Endodermal cell (in vitro differentiated cells): ENCODE results near the gene NCS1. TPM values are rescaled to one million over a fixed set of nuclear protein-coding genes. Genes with fewer than 3 reads are reported as not detected.
A peak's percentile ranks its signal among the peaks of the same experiment; 100 is the strongest.

ENCODE experiments used
- DNase-seq: peaks from one replicate; pipeline ENCODE4 v3.0.0-alpha.2; 2017
- H3K27ac ChIP-seq: 2 replicates; pipeline ENCODE4 v1.5.1; 2013; ENCODE audit warnings: mild to moderate bottlenecking, low read depth, low read length, moderate library complexity
- H3K27me3 ChIP-seq: 2 replicates; pipeline ENCODE4 v1.6.1; 2013; ENCODE audit warnings: mild to moderate bottlenecking, low read length, moderate library complexity; ENCODE audit not compliant: insufficient read depth, control insufficient read depth, poor library complexity, severe bottlenecking
- H3K36me3 ChIP-seq: 2 replicates; pipeline ENCODE4 v1.7.0; 2013; ENCODE audit warnings: mild to moderate bottlenecking, low read length, moderate library complexity; ENCODE audit not compliant: control insufficient read depth, insufficient read depth
- H3K4me1 ChIP-seq: one replicate; pipeline ENCODE4 v1.7.0; 2013; ENCODE audit warnings: low read length; ENCODE audit not compliant: control insufficient read depth, insufficient read depth
- H3K4me3 ChIP-seq: 2 replicates; pipeline ENCODE4 v1.5.1; 2013; ENCODE audit warnings: mild to moderate bottlenecking, low read length, moderate library complexity
- H3K9ac ChIP-seq: 2 replicates; pipeline ENCODE4 v1.6.1; 2013; ENCODE audit warnings: mild to moderate bottlenecking, low read length, moderate library complexity; ENCODE audit not compliant: poor library complexity, severe bottlenecking; ENCODE audit errors: extremely low read depth
- H3K9me3 ChIP-seq: 2 replicates; pipeline ENCODE4 v1.6.1; 2013; ENCODE audit warnings: mild to moderate bottlenecking, low read length, moderate library complexity; ENCODE audit not compliant: control insufficient read depth
- H3K27ac Mint-ChIP-seq: 2 replicates; pipeline ENCODE4 v1.8.0; 2020; ENCODE audit warnings: mixed read lengths
- H3K27me3 Mint-ChIP-seq: 2 replicates; pipeline ENCODE4 v1.8.0; 2021; ENCODE audit warnings: mild to moderate bottlenecking, mixed read lengths; ENCODE audit not compliant: insufficient read depth
- H3K36me3 Mint-ChIP-seq: 2 replicates; pipeline ENCODE4 v1.8.0; 2020; ENCODE audit warnings: low read depth, mixed read lengths
- H3K4me1 Mint-ChIP-seq: 2 replicates; pipeline ENCODE4 v1.8.0; 2020; ENCODE audit warnings: mixed read lengths
- H3K4me3 Mint-ChIP-seq: 2 replicates; pipeline ENCODE4 v1.8.0; 2020; ENCODE audit warnings: mild to moderate bottlenecking, moderate library complexity, mixed read lengths
- H3K9me3 Mint-ChIP-seq: 2 replicates; pipeline ENCODE4 v1.8.0; 2020; ENCODE audit warnings: mild to moderate bottlenecking, mixed read lengths
- WGBS, 2 experiments: methylation state at CpG; one replicate each; pipeline versions ENCODE4 v1.1.5 to v1.1.7; 2013; ENCODE audit warnings: missing lambda C conversion rate in 2 of 2, mixed read lengths in 1 of 2; ENCODE audit not compliant: insufficient coverage in 1 of 2, insufficient read length in 1 of 2; 5-methylcytosine and 5-hydroxymethylcytosine counted together
- total RNA-seq, 2 donors: library from RNA; stranded (reverse); fragmentation: NEBNext Ultra II Directional in 1 of 2; extraction: Animal tissue kit (Norgen Biotek cat#: 25700) in 1 of 2; gene quantifications; 2 replicates in 1 of 2; 3 replicates in 1 of 2; pipeline ENCODE4 v1.2.1, GENCODE V29; 2021
- TF ChIP-seq, protein P1 (sequence below): fragments of 200-600 bp; sonication (generic); conservative IDR thresholded peaks from 2 replicates; pipeline ENCODE4 v1.5.0; 2021; ENCODE audit warnings: antibody characterized with exemption, mild to moderate bottlenecking

The NCS1 gene
- total RNA-seq, 2 donors from 2014 or later, result 40.6 to 47.7 TPM

DNA sequence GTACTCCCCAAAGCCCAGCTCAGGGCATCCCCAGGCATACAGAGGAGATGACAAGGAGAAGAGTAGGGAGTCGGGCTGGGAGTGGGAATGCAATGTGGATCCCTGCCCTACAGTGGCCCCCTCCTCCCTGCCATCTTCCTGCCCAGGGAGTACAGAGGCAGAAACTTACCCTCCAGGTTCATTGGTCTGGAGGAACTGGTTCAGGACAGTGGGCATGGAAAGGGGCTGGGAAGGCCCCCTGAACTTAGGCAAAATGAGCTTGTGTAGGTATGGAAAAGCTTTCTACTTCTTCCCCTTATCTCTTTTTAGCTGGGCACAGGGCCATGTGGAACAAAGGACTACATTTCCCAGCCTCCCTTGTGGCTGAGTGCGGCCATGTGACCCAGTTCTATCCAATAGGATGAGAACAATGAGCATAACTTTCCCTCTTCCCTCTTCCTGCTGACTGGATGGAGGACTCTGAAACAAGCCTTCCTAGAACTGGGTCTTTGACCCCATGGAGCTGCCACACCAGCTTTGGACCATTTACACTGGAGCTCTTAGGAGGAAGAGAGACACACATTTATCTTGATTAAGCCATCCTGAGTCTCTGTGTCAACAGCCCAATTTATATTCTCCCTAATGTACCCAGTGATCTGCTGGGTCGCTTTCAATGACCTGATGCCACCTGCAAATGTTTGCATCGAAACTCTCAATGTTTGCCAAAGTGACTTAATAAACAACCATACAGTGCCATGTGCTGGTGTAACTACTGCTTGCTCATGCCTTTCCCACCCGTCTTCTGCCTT is 68.4 kb downstream of the NCS1 start:
- no peak overlapping the region for H3K4me3 Mint-ChIP-seq
- no peaks in the 10 kb centered on the region for H3K36me3 Mint-ChIP-seq
- no peak overlapping the region for H3K9ac ChIP-seq
- no peaks in the 10 kb centered on the region for H3K27me3 ChIP-seq
- no peak overlapping the region for H3K27ac ChIP-seq
- H3K9me3 Mint-ChIP-seq, result no peaks in the 10 kb centered on the region
- TF ChIP-seq, protein P1, sequence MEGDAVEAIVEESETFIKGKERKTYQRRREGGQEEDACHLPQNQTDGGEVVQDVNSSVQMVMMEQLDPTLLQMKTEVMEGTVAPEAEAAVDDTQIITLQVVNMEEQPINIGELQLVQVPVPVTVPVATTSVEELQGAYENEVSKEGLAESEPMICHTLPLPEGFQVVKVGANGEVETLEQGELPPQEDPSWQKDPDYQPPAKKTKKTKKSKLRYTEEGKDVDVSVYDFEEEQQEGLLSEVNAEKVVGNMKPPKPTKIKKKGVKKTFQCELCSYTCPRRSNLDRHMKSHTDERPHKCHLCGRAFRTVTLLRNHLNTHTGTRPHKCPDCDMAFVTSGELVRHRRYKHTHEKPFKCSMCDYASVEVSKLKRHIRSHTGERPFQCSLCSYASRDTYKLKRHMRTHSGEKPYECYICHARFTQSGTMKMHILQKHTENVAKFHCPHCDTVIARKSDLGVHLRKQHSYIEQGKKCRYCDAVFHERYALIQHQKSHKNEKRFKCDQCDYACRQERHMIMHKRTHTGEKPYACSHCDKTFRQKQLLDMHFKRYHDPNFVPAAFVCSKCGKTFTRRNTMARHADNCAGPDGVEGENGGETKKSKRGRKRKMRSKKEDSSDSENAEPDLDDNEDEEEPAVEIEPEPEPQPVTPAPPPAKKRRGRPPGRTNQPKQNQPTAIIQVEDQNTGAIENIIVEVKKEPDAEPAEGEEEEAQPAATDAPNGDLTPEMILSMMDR, result no peak
- H3K4me3 ChIP-seq, result no peak overlapping the region
- no peak overlapping the region for H3K27ac Mint-ChIP-seq
- peak; percentile 85 for DNase-seq
- H3K27me3 Mint-ChIP-seq, result peaks cover 7% of the 10 kb centered on the region
- H3K36me3 ChIP-seq, result no peaks in the 10 kb centered on the region
- WGBS, 2 experiments, result 77 to 80% methylated on average over 3 to 5 of the region's 5 CpGs
- H3K4me1 Mint-ChIP-seq, result peaks cover 17% of the 10 kb centered on the region
- H3K4me1 ChIP-seq, result no peaks in the 10 kb centered on the region
- H3K9me3 ChIP-seq, result no peaks in the 10 kb centered on the region

DNA sequence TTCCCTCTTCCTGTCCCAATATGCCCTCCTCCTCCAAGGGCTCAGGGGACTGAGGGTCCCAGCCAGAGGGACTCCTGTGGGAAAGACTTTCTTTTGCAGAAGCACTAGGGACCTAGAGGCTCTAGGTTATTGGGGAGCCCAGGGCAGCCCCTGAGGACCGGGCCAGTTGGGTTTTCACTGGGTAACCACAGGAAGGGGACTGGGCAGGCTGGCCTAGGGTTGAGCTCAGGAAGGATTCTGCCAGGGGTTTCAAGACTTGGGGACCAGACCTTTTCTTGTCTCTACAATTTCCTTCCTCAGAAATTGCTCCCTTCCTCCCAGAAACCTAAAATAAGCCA is 69.0 kb downstream of the NCS1 start:
- H3K27me3 ChIP-seq, result no peaks in the 10 kb centered on the region
- 86% methylated on average over 1 of the region's 1 CpG; no CpG with 5 or more reads in 1 of the 2 experiments for WGBS, 2 experiments
- Mint-ChIP-seq H3K36me3 (no peaks in the 10 kb centered on the region), H3K27me3 (peaks cover 7% of the 10 kb centered on the region), H3K9me3 (no peaks in the 10 kb centered on the region), H3K4me1 (peaks cover 14% of the 10 kb centered on the region), H3K27ac (no peak overlapping the region), H3K4me3 (no peak overlapping the region)
- H3K9me3 ChIP-seq, result no peaks in the 10 kb centered on the region
- H3K9ac ChIP-seq, result no peak overlapping the region
- TF ChIP-seq, protein P1, result no peak
- no peak overlapping the region for H3K27ac ChIP-seq
- no peaks in the 10 kb centered on the region for H3K4me1 ChIP-seq
- no peak overlapping the region for H3K4me3 ChIP-seq
- no peak for DNase-seq
- H3K36me3 ChIP-seq, result no peaks in the 10 kb centered on the region

- TF ChIP-seq, protein P1, result no peak
- Histone ChIP-seq H3K27ac (no peak overlapping the region), H3K9me3 (no peaks in the 10 kb centered on the region), H3K36me3 (no peaks in the 10 kb centered on the region), H3K9ac (no peak overlapping the region), H3K27me3 (no peaks in the 10 kb centered on the region), H3K4me3 (no peak overlapping the region), H3K4me1 (no peaks in the 10 kb centered on the region)
- peak; percentile 33 for DNase-seq
- no peaks in the 10 kb centered on the region for H3K9me3 Mint-ChIP-seq
- peak overlapping the region; percentile 30 for H3K4me3 Mint-ChIP-seq
- WGBS, 2 experiments, result 83 to 91% methylated on average over 4 to 11 of the region's 11 CpGs
- H3K36me3 Mint-ChIP-seq, result no peaks in the 10 kb centered on the region
- peak overlapping the region; percentile 52 for H3K27ac Mint-ChIP-seq
- peaks cover 7% of the 10 kb centered on the region for H3K27me3 Mint-ChIP-seq
- peaks cover 14% of the 10 kb centered on the region for H3K4me1 Mint-ChIP-seq
Measured at GRCh38 chr9:130242270-130243014, 70.2 kb downstream of the NCS1 start.
